Measurements from ENCODE around the gene IGF2BP2. TPM values are rescaled to one million over a fixed set of nuclear protein-coding genes. Genes with fewer than 3 reads are reported as not detected.
"Not testable (repeated sequence)": the region's sequence is repeated elsewhere in the genome, so short reads cannot be mapped to it uniquely, and the experiment has no call there.

IGF2BP2 gene
- total RNA-seq, 1 experiment from 2014 or later = 135 TPM

- H3K4me1 ChIP-seq (ENCODE audit: control insufficient read depth in 1 of 2, insufficient read depth in 2 of 2, low read length in 2 of 2); H3K9ac ChIP-seq (ENCODE audit: low read length); ATAC-seq; H3K9me3 ChIP-seq (ENCODE audit: control insufficient read depth in 1 of 2, insufficient read depth in 1 of 2, low read depth in 1 of 2, low read length in 2 of 2); DNase-seq (ENCODE audit: low read depth, low spot score); H3K4me3 ChIP-seq (replicated peaks in 1 of 2; ENCODE audit: low read depth in 1 of 2, low read length in 2 of 2); H3K36me3 ChIP-seq (ENCODE audit: control insufficient read depth in 1 of 2, insufficient read depth in 2 of 2, low read length in 2 of 2); CTCF ChIA-PET; H4K20me1 ChIP-seq (ENCODE audit: insufficient read depth); RAD21 ChIA-PET (ENCODE audit: low non-redundant PET in 1 of 2, low total read pairs in 2 of 2, uncharacterized antibody in 2 of 2, unreplicated experiment in 2 of 2); H3K9me2 ChIP-seq (ENCODE audit: insufficient read depth); H3K79me2 ChIP-seq (ENCODE audit: insufficient read depth, low read length); POLR2A ChIA-PET; H3K4me2 ChIP-seq (ENCODE audit: low read length); H3K27ac ChIP-seq (ENCODE audit: low read depth, low read length); H2AFZ ChIP-seq (ENCODE audit: low read depth, low read length, poor library complexity, severe bottlenecking); H3K27me3 ChIP-seq (ENCODE audit: insufficient read depth, low read length); intact Hi-C loops (cut with micrococcal nuclease); BruUV-seq (replicated peaks): not testable (repeated sequence)
Measured at GRCh38 chr3:185838417-185838989, 13.7 kb upstream of the IGF2BP2 start.

- ATAC-seq = no peak
- ChIA-PET CTCF (no interaction called here), POLR2A (no interaction called here), RAD21 (ENCODE audit: low non-redundant PET in 1 of 2, low total read pairs in 2 of 2, uncharacterized antibody in 2 of 2, unreplicated experiment in 2 of 2) (no interaction called here)
- Histone ChIP-seq H3K9me2 (ENCODE audit: insufficient read depth) (no peaks in the 10 kb centered on the region), H3K79me2 (ENCODE audit: insufficient read depth, low read length) (no peaks in the 10 kb centered on the region), H4K20me1 (ENCODE audit: insufficient read depth) (no peaks in the 10 kb centered on the region), H3K36me3 (ENCODE audit: control insufficient read depth in 1 of 2, insufficient read depth in 2 of 2, low read length in 2 of 2) (no peaks in the 10 kb centered on the region), H3K4me1 (ENCODE audit: control insufficient read depth in 1 of 2, insufficient read depth in 2 of 2, low read length in 2 of 2) (no peaks in the 10 kb centered on the region), H3K27me3 (ENCODE audit: insufficient read depth, low read length) (no peaks in the 10 kb centered on the region), H3K9ac (ENCODE audit: low read length) (no peak overlapping the region), H3K4me3 (replicated peaks in 1 of 2; ENCODE audit: low read depth in 1 of 2, low read length in 2 of 2) (no peak overlapping the region), H3K4me2 (ENCODE audit: low read length) (no peak overlapping the region), H3K27ac (ENCODE audit: low read depth, low read length) (no peak overlapping the region), H2AFZ (ENCODE audit: low read depth, low read length, poor library complexity, severe bottlenecking) (no peak overlapping the region), H3K9me3 (ENCODE audit: control insufficient read depth in 1 of 2, insufficient read depth in 1 of 2, low read depth in 1 of 2, low read length in 2 of 2) (no peaks in the 10 kb centered on the region)
- no TSS peak for BruUV-seq (replicated peaks)
- TF ChIP-seq, protein P1, sequence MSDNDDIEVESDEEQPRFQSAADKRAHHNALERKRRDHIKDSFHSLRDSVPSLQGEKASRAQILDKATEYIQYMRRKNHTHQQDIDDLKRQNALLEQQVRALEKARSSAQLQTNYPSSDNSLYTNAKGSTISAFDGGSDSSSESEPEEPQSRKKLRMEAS (IDR thresholded peaks at IDR 0.05) = no peak
- TF ChIP-seq FOSL1 (IDR thresholded peaks at IDR 0.05; ENCODE audit: low read depth) (no peak), SIN3A (IDR thresholded peaks at IDR 0.05; ENCODE audit: low read depth) (no peak), SP1 (IDR thresholded peaks at IDR 0.05; ENCODE audit: low read depth) (no peak)
- TF ChIP-seq, protein P2, sequence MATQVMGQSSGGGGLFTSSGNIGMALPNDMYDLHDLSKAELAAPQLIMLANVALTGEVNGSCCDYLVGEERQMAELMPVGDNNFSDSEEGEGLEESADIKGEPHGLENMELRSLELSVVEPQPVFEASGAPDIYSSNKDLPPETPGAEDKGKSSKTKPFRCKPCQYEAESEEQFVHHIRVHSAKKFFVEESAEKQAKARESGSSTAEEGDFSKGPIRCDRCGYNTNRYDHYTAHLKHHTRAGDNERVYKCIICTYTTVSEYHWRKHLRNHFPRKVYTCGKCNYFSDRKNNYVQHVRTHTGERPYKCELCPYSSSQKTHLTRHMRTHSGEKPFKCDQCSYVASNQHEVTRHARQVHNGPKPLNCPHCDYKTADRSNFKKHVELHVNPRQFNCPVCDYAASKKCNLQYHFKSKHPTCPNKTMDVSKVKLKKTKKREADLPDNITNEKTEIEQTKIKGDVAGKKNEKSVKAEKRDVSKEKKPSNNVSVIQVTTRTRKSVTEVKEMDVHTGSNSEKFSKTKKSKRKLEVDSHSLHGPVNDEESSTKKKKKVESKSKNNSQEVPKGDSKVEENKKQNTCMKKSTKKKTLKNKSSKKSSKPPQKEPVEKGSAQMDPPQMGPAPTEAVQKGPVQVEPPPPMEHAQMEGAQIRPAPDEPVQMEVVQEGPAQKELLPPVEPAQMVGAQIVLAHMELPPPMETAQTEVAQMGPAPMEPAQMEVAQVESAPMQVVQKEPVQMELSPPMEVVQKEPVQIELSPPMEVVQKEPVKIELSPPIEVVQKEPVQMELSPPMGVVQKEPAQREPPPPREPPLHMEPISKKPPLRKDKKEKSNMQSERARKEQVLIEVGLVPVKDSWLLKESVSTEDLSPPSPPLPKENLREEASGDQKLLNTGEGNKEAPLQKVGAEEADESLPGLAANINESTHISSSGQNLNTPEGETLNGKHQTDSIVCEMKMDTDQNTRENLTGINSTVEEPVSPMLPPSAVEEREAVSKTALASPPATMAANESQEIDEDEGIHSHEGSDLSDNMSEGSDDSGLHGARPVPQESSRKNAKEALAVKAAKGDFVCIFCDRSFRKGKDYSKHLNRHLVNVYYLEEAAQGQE (IDR thresholded peaks at IDR 0.05; ENCODE audit: low read depth) = no peak
- DNase-seq (ENCODE audit: low read depth, low spot score) = no peak
- intact Hi-C loops (cut with micrococcal nuclease) = no loop called here
Measured at GRCh38 chr3:185837414-185837813, 12.6 kb upstream of the IGF2BP2 start.

Data from HCT116 (cell line).